NCI-H1436 (cell line): ENCODE data around the gene ARMC9.
"Not testable (repeated sequence)": the region's sequence is repeated elsewhere in the genome, so short reads cannot be mapped to it uniquely, and the experiment has no call there.

Source experiments
- DNase-seq: peaks from one replicate; lab custom pipeline; 2025; lab: John Stamatoyannopoulos, UW

Gene ARMC9

GRCh38 chr2:231342061-231342711 lies 143.8 kb downstream of the ARMC9 start:
- DNase-seq, result no peak

GRCh38 chr2:231343006-231343710 lies 144.7 kb downstream of the ARMC9 start:
- DNase-seq, result no peak

- DNase-seq, result no peak
Measured at GRCh38 chr2:231343988-231344387, 145.6 kb downstream of the ARMC9 start.

GRCh38 chr2:231344851-231345250 lies 146.4 kb downstream of the ARMC9 start:
- DNase-seq, result no peak

GRCh38 chr2:231347081-231347480 lies 148.7 kb downstream of the ARMC9 start:
- no peak for DNase-seq

- no peak for DNase-seq
Measured at GRCh38 chr2:231347638-231348037, 149.2 kb downstream of the ARMC9 start.

GRCh38 chr2:231348173-231348572 lies 149.7 kb downstream of the ARMC9 start:
- DNase-seq, result no peak

- no peak for DNase-seq
Measured at GRCh38 chr2:231348704-231349373, 150.4 kb downstream of the ARMC9 start.

GRCh38 chr2:231349374-231349735 lies 150.9 kb downstream of the ARMC9 start:
- DNase-seq, result not testable (repeated sequence)

- DNase-seq, result no peak
Measured at GRCh38 chr2:231351648-231352047, 153.2 kb downstream of the ARMC9 start.

GRCh38 chr2:231353469-231353868 lies 155.0 kb downstream of the ARMC9 start:
- DNase-seq, result no peak

- DNase-seq, result no peak
Measured at GRCh38 chr2:231355508-231356465, 157.4 kb downstream of the ARMC9 start.

- no peak for DNase-seq
Measured at GRCh38 chr2:231356466-231356844, 158.0 kb downstream of the ARMC9 start.

- DNase-seq, result no peak
Measured at GRCh38 chr2:231357048-231357447, 158.6 kb downstream of the ARMC9 start.

GRCh38 chr2:231357931-231358330 lies 159.5 kb downstream of the ARMC9 start:
- DNase-seq, result no peak

- DNase-seq, result no peak
Measured at GRCh38 chr2:231359441-231359840, 161.0 kb downstream of the ARMC9 start.

- DNase-seq, result no peak
Measured at GRCh38 chr2:231359948-231360347, 161.5 kb downstream of the ARMC9 start.

- DNase-seq, result no peak
Measured at GRCh38 chr2:231360401-231360800, 162.0 kb downstream of the ARMC9 start.

GRCh38 chr2:231360881-231361371 lies 162.5 kb downstream of the ARMC9 start:
- no peak for DNase-seq

- no peak for DNase-seq
Measured at GRCh38 chr2:231361701-231362554, 163.5 kb downstream of the ARMC9 start.
